Activated T-cell treated with anti-CD3 and anti-CD28 coated beads for 4 hours (primary cell): ENCODE measurements around the gene KIAA1671.

ENCODE experiments used
- DNase-seq: peaks from one replicate; pipeline ENCODE4 v3.0.0-alpha.2; 2020

KIAA1671 gene

DNA sequence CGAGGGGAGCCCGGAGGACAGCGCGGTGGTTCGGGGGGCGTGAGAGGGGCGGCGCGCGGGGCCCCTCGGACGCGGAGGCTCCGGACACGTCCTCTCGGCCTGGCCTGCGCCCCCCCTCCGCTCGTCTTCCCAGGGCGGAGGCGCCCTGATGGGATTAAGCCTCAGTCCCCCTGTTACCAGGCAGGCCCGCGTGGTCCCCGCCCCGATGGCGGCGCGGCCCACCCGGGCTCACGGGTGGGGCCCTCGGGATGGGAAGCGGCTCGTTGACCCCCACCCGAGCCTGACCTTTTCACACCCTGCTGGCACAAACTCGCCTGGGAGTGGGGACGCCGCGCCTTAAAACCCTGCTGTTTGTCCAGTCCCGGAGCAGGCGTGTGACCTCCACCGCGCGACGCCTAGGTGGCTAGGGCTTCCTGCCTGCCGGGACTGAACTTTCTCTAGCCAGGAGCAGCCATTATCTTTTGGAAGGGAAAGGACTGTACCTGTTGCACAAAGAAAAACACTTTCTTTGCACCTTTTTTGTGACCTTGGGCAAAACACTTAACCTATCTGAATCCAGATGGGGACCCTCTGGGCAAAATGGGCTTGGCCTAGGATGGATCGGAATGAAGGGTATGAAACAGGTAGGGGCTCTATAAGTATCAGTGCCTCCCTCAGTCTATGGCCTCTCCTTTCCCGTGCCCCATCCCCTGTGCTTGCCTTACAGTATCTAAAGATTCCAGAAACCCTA lies 1.0 kb downstream of the KIAA1671 start:
- DNase-seq: no peak

DNA sequence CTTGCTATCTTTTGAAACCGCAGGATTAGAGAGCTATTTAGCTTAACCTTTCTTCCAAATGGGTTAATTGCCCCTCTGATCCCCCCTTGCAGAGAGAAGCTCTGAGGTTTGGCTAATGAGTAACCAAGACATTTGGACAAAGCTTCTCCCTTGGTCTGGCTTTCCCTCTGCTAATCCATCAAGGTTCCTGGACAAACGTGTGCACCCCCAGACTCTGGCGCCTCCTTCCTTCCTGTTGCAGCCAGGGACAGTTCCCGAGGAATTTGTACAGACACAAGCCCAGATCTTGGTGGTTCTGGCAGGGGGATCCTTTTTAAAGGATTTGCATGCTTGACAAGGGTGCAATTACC lies 1.6 kb downstream of the KIAA1671 start:
- no peak for DNase-seq

DNA sequence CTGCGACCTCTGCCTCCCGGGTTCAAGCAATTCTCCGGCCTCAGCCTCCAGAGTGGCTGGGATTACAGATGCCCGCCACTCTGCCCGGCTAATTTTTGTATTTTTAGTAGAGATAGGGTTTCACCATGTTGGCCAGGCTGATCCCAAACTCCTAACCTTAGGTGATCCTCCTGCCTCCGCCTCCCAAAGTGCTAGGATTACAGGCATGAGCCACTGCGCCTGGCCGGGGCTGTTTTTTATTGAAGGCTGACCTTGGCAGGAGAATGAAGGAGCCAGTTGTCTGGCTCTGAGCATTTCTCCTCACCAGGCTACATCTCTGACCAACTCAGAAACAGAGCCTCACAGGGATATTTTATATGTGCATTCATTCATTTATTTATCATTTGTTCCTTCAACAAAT lies 2.3 kb downstream of the KIAA1671 start:
- no peak for DNase-seq

DNA sequence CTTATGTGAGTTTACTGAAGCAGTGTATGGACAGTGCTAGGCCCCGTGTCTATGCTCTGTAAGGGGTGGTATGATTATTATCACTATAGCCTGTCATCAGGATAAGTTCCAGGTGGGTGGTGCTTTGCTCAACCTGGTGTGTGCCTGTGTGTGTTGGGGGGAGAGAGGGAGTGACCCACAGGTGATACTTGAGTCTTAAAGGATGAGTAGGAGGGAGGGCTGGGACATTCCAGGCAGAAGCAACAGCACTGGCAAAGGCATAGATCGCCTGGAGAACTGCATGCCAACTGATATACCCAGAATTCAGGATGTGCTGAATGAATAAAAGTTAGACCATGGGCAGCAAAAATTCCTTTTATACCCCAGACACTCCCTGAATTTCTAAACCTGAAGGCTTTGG lies 4.5 kb downstream of the KIAA1671 start:
- no peak for DNase-seq

DNA sequence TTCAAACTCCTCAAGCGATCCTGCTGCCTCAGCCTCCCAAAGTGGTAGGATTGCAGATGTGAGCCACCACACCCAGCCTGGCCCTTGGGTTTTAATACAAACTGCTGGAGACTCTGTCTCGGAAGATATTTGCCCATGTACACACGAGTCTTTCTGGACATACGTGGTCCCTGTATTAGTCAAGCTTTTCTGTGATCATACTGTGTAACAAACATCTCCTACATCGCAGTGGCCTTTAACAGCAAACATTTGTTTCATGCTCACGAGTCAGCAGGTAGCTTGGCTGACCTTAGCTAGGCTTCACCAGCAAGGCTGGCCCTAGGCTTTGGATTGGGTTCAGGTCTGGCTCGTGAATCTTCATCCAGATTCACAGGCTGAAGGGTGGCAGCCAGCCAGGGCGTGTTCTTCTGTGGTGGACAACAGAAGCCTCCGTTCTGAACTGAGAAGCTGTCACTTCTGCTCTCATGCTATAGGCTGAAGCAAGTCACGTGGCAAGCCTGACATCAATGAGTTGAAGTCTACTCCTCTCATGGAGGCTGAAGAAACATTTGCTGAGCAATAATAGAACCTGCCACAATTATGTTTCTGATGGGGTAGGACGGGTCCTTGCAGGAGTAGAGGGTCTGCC lies 8.8 kb downstream of the KIAA1671 start:
- DNase-seq: no peak

DNA sequence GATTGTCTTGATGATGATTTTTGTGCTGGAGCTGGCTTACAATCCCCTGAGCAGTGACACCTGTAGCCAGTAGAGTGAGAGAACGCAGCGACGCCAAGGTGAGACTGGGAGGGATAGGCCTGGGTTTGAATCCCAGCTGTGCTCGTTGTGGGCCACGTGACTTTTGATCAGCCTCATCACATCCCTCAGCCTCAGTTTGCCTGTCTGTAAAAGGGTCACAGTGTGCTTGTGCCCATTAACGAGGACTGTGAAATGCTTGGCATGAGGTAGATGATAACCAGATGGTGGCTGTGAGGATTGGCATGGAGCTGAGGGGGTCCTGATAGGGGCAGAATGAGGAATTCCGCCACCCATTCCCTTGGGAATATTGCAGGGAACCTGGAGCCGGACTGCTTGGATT lies 9.6 kb downstream of the KIAA1671 start:
- DNase-seq: no peak

DNA sequence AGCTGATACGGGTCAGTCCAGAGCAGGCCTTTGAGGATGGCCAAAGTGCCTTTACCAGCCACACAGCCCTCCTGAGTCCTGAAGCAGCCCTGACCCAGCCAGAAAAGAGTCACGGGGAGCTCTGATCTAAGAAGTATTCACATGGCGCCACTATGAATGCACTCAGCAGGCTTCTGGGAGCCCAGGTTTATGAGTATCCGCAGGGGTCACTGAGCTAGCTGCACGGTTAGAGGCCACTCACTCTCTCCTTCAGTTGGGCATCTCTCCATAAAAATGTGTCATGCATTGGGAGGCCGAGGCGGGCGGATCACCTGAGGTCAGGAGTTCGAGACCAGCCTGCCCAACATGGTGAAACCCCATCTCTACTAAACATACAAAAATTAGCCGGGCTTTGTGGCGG lies 10.3 kb downstream of the KIAA1671 start:
- no peak for DNase-seq

DNA sequence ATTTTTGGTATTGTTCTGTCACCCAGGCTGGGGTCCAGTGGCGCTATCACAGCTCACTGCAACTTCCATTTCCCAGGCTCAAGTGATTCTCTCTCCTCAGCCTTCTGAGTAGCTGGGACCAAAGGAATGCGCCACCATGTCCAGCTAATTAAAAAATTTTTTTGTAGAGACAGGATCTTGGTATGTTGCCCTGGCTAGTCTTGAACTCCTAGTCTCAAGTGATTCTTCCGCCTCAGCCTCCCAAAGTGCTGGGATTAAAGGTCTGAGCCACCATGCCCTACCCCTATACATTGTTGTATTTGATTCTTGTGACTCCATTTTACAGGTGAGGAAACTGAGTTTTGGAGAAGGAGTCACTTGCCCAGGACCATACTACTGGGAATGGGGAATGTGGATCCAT lies 11.9 kb downstream of the KIAA1671 start:
- DNase-seq: no peak

DNA sequence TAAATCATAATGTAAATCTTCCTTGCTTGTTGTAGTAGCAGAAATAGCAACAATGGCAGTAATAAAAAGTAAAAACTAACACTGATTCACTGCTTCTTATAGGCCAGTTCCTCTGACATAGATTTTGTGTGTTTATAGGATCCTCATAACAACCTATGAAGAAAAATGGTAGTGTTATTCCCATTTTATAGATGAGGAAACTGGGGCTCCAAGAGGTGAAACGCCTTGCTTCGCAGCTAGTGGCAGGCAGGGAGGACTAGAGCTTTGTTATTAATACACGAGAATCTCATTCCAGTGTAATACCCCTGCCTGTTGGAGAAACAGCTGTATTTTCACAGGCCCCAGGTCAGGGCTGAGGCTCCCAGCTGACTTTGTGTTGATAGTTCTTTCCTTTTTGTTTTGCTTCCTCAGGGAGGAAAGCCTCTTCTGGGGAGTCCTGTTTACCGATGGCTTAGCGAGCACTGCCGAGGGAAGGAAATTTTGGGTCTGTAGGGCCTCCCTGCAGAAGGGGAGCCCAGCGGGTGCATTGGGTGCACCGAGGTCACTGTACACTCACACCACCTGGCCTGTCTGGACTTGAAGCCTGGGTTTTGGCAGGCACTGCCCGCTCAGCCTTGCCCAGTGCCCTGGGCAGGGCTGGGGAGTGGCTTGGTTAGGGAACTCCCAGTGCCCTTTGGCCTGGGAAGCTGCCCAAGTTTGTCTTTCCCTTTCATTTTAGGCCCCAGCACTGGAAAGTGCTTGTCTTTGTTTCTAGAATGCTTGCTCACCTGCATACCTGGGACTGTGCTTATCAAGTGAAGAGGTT lies 13.5 kb downstream of the KIAA1671 start:
- DNase-seq: no peak

DNA sequence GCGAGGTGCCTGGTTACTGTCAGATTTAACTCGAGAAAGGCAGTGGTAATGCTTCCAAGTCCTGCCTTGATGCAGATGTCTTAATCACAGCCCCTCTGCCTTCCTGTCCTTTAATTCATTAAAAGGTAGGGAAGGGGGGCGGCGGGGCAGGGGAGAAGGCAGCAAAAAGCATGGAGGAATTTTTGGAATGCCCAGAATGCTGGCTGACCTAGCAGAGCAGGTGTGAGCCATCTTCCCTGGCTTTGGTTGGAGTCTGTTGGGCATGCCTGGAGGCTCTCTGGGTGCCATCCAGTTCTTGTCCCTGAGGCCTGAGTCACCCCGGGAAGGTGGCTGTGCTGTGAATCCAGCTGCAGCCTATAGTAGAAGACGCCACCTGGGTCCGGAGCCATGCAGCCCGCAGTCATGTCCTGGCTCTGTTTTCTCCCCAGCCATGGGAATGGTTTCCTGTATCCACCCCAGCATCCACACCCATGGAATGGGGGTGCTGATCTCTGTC lies 15.6 kb downstream of the KIAA1671 start:
- no peak for DNase-seq

DNA sequence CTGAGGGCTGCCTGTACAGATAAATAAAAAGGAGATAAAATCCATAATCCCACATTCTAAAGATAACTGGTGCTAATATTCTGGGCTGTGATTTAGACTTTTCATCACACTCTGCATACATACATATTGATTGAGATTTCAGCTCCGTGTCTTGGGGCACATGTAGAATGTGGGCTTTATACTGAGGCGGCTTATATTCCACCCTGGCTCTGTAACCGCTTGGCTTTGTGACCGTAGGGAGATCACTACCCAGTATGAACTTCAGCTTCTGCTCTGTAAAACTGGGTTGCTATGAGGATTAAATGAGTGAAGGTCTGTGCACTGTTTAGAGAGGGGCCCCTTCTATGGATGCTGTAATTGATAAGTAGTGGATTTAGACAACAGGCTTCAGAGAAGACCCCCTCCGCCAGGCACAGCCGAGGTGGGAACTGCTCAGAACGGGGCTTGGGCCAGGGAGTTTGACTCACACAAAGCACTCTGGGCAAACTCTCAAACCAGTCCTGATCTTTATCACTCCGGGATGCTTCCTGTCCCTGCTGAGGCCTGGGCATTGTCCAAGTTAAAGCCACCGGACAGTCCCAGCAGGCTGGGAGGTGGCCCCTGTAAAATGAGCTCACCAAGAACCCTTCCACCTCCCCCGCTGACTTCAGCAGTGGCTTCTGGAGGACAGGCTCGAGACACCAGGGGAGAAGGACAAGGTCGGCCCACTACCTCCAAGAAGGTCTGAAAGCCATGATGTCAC lies 17.2 kb downstream of the KIAA1671 start:
- DNase-seq: no peak

DNA sequence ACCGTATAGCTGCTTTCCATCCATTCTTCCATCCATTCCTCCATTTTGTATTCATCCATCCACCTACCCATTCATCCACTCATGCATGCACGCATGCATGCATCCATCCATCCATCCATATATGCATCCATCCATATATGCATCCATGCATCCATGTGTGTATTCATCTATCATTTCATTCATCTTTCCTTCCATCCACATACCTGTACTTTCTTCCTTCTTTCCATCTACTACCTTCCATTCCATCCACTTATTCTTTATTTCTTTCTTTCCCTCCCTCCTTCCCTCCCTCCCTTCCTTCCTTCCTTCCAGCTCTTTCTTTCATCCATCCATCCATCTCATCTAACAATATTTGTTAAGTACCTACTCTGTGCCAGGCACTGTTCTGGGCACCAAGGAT lies 19.9 kb downstream of the KIAA1671 start:
- no peak for DNase-seq

DNA sequence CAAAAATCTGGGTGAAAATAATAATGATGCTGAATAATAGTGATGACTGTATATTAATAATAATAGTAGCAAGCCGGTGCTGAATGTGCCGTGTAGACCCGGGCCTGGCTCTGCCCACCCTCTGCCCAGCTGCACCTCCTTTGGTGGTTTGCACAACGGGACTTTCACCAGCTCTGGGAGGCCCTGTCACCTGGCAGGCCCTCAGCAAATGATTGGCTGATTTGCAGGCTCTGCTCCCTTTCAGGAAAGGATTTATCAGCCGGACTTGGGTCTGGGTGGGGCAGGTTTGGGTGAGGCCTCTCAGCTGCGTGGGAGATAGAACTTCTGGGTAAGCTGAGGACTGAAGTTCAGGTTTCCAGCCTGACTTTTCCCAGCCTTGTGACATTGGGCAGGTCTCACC lies 21.4 kb downstream of the KIAA1671 start:
- no peak for DNase-seq

DNA sequence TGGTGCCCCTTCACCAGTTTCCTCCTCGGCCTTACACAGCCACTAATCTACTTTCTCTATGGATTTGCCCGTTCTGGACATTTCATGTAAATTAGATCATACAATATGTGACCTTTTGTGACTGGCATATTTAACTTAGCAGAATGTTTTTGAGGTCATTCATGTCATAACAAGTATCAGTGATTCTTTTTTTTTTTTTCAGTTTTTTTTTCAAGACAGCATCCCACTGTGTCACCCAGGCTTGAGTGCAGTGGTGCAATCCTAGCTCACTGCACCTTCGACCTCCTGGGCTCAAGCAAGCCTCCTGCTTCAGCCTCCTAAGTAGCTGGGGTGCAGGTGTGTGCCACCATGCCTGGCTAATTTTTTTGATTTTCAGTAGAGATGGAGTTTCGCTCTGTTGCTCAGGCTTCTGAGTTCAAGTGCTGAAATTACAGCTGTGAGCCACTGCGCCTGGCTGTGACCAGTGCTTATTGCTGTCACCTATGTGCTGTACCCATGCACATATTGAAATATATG lies 22.7 kb downstream of the KIAA1671 start:
- DNase-seq: no peak

DNA sequence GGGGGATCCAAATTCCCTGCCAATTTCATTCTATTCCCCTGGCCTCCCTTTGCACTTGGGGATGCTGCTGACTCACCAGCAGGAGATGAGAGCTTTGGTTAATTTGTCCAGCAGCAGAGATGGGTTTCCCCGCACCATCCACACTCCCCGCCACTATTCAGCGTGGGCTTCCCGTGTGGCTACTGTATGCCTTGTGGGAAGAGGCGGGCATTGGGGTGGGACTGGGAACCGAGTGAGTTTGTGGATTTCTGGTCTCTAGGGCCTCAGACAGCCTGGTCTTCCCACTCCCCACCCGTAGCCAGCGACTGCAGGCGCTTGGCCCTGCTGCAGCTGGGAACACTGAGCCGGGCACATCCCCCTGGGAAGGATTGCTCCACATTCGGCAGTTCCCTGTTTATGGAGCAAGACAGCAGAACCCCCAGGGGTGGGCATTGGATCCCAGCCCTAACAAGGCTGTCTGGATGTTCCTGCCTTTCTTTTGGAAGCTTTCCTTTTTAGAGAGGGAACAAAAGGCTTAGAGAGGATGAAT lies 23.4 kb downstream of the KIAA1671 start:
- no peak for DNase-seq

DNA sequence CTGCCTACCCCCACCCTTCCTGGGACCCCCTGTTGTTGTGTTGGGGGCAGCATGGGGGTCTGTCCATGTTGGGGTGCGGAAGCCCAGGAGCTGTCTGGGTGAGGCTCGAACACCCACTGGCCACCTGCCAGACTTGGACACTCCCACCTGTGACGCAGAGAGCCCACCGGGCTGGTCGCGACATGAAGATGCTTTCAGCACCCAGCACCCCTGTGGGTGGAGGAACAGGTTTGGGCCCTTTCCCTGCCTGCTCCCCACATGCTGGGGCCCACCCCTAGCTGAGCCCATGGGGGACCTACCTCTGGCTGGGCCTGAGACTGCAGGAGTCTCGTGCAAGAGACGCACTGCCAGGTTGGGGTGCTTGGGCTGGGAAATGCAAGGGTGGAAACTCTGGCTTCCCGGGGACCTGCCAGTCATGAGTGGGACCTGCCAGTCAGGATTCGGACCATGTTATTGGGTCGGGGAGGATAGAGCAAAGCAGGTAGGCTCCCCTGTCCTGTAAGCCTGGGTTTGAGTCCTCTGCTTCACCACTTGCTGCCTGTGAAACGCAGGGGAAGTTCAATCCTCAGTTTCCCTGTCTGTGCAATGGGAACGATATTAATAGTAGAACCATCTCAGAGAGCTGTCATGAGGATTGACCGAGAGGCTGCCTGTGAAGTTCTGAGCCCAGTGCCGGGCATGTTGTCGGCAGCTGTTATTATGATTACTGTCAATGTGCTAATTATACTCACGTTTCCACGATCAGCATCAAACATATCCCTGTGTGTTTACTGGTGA lies 24.1 kb downstream of the KIAA1671 start:
- DNase-seq: no peak

DNA sequence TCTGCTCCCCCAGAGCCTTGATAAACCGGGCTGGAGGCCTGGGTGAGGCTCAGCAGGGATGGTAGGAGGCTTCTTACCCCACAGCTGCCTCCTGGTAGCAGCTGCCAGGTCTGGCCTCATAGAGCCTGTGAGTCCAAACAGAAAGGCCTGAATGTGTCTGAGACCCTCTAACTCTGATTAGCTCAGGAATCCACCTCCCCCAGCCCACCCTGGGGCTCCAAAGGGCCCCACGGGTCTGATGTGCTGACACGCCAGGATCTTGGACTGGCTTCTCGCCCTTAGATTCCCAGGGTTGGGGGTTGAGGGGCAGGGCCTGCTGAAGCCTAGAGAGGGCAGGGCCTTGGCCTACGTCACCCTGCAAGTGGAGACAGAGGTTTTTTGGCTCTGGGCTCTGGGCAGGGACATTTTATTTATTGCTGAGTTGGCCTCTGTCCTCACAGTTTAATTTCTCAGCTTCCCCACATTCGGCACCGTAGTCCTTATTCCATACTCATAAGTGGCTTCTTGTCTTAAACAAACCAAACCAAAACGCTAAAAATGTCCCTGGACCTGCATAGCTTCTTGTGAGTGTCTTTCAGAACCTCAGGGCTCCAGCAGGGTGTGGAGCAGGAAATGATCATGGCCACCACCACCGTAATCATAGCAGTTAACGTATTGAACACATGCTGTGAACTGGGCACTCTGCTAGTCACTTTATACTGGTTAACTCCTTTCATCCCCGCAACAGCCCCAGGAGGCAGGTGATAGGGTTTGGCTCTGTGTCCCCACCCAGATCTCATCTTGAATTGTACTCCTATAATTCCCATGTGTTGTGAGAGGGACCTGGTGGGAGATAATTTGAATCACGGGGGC lies 25.1 kb downstream of the KIAA1671 start:
- no peak for DNase-seq

DNA sequence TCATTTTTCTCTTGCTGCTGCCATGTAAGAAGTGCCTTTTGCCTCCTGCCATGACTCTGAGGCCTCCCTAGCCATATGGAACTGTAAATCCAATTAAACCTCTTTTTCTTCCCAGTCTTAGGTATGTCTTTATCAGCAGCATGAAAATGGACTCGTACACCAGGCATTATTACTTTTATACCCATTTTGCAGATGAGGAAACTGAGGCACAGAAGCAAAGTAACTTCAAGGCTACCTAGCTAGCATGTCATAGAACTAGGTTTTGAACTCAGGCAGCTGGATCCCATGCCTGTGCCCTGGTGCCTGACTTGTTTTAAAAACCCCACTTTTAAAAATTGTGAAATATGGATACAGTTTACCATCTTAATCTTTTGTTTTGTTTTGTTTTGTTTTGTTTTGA lies 25.8 kb downstream of the KIAA1671 start:
- no peak for DNase-seq

DNA sequence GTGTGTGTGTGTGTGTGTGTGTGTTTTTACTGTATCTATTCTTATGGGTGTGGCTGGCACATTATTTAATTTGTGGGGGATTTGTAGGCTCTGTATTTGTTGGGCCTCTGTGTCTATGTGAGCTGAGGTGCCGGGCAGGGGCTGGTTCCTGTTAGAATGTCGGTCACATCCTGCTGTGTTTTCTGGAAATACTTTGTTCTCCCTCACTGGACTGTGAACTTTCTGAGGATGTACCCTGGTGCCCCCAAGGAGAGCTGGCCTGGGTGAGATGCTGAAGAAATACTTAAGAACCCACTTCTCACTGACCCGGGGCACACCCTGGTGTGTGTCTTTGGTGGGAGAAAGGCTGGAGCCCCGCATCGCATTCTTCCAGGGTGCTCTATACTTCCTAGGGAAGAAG lies 28.6 kb downstream of the KIAA1671 start:
- no peak for DNase-seq

DNA sequence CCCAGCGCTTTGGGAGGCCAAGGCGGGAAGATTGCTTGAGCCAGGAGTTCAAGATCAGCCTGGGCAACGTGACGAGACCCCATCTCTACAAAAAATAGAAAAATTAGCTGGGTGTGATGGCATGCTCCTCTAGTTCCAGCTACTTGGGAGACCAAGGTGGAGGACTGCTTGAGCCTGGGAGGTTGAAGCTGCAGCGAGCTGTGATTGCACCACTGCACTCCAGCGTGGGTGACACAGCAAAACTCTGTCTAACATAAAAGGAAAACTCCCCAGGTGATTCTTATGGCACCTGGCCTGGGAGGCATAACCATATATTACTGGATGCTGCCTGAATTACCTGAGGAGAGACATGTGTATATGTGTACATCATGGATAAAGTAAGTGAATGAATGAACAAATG lies 29.1 kb downstream of the KIAA1671 start:
- DNase-seq: no peak
